HG02884 (cell line): ENCODE measurements around the gene MPZL1.
"Not testable (repeated sequence)": the region's sequence is repeated elsewhere in the genome, so short reads cannot be mapped to it uniquely, and the experiment has no call there.

Experiments
- ATAC-seq: cut with Tn5 transposase; IDR thresholded peaks from one replicate; pipeline ENCODE4 v1.9.1; 2021; ENCODE audit warnings: mild to moderate bottlenecking, moderate library complexity; ENCODE audit not compliant: unreplicated experiment

MPZL1 gene

GRCh38 chr1:167803358-167804207 lies 81.8 kb downstream of the MPZL1 start:
- peak; percentile 92 for ATAC-seq

GRCh38 chr1:167805041-167805556 lies 83.3 kb downstream of the MPZL1 start:
- ATAC-seq, result no peak

DNA sequence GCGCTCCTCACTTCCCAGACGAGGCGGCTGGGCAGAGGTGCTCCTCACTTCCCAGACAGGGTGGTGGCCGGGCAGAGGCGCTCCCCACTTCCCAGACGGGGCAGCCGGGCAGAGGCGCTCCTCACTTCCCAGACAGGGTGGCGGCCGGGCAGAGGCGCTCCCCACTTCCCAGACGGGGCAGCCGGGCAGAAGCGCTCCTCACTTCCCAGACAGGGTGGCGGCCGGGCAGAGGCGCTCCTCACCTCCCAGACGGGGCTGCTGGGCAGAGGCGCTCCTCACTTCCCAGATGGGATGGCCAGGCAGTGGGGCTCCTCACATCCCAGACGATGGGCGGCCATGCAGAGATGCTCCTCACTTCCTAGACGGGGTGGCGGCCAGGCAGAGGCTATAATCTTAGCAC lies 84.5 kb downstream of the MPZL1 start:
- not testable (repeated sequence) for ATAC-seq

- not testable (repeated sequence) for ATAC-seq
Observed at GRCh38 chr1:167806676-167807075, 84.9 kb downstream of the MPZL1 start.

DNA sequence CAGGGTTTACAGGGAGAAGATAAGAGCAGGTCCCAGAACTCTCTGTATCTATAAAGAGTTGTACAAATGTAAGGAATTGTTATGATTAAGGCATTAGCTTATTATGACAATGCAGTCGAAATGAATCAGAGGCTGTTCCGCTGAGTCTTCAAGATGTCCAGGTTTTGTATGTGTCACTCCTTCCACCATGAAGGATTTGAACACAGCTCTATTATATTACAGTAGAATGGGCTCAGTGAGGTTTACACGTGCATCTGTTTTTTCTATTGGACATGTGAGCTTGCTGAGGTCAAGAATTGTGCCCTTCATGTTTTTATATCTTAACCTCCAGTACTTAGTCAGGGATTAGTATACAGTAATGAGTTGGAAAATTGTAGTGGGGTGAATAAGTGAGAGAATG lies 86.3 kb downstream of the MPZL1 start:
- no peak for ATAC-seq

DNA sequence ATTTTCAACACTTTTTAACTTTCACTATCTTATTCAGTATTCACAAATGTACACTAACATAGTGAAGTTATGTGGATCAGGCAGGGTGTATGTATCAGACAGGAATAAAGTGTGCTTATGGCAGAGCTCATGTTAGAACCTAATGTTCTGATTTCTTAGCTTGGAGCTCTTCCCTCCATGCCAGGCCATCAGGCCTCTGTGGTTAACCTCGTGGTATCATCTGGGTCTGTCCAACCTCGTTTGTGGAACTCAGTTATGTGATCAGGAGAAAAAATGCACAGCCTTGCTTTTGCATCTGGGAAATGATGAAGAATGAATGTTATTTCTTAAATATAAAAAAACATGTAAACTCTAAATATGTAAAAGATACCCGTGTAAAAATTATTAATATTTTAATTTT lies 86.9 kb downstream of the MPZL1 start:
- ATAC-seq, result no peak

GRCh38 chr1:167812972-167813371 lies 91.2 kb downstream of the MPZL1 start:
- ATAC-seq, result no peak

- ATAC-seq, result no peak
Observed at GRCh38 chr1:167815650-167816049, 93.9 kb downstream of the MPZL1 start.

- ATAC-seq, result peak; percentile 60
Observed at GRCh38 chr1:167819849-167820683, 98.3 kb downstream of the MPZL1 start.

DNA sequence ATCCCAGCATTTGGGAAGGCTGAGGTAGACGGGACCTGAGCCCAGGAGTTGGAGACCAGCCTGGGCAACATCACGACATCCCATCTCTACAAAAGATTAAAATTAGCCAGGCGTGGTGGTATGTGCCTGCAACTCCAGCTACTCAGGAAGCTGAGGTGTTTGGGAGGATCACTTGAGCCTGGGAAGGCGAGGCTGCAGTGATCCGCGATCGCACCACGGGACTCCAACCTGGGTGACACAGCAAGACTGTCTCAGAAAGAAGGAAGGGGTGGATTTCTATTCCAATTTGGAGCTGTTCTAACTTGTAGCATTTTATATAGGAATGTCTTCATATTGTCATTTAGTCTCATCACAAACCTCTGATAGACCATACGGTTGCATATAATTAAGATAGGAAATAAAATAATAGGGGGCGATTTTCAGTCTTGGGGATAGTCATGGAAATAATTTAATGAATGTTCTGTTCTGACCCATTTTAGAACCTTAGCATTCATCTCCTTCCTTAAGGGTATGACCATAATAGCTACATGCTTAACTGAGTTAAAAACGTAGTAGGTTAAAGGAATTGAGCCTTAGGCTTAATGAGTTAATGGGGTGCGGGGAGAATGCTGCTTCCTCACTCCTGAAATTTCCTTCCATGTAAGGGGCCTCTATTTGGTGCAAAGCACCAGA lies 99.0 kb downstream of the MPZL1 start:
- no peak for ATAC-seq

- ATAC-seq, result no peak
Observed at GRCh38 chr1:167821356-167821685, 99.5 kb downstream of the MPZL1 start.

DNA sequence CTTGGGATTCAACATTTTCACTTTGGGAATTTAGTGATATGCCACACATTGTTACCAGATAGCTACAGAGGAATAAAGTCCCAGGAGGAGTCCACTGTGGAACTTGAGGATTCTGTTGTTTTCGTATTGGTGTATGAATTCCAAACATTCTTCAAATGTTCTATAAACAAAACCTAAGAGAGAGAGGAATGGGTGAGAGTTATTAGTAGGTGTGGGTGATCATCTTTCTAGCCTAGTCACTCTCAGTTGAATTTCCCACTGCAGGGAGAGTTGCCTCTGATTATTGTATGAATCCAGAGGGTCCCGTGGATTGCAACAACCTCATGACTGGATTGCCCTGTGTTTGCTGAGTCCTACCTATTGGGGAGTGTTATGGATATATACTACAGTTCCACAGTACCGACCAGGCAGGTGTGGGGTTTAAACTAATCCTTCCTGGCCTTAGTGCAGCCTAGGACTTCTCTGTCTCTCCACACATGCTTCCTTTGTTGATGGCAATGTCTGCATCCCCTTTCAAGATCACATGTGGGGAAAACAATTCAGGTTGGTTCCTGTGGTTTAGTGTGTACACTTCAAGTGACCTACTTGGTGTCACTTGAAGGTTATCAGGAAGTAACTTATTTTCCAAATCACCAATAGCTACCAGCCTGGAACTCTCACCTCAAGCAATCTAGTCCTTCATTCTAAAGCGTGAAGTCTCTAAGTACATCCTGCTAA lies 100.3 kb downstream of the MPZL1 start:
- ATAC-seq, result no peak

GRCh38 chr1:167824163-167824794 lies 102.5 kb downstream of the MPZL1 start:
- no peak for ATAC-seq

GRCh38 chr1:167825419-167826079 lies 103.8 kb downstream of the MPZL1 start:
- no peak for ATAC-seq

DNA sequence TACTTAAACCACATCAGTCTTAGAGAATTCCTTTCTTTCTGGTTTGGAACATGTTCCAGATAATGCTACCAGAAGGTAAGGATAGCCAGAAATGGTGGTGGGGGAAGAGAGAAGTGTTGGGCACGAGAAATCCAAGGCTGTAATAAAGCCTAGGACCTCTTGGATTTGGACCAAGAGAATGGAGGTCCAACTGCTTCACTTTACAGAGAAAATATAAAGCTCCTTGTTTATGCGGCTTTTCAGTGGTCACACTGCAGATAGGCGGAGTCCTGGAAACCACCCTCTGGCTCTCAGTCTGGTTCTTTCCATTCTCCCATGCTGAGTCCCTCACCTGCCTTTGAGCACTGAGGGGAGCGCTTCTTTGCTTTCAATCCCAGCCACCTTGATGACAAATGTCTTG lies 104.3 kb downstream of the MPZL1 start:
- no peak for ATAC-seq

DNA sequence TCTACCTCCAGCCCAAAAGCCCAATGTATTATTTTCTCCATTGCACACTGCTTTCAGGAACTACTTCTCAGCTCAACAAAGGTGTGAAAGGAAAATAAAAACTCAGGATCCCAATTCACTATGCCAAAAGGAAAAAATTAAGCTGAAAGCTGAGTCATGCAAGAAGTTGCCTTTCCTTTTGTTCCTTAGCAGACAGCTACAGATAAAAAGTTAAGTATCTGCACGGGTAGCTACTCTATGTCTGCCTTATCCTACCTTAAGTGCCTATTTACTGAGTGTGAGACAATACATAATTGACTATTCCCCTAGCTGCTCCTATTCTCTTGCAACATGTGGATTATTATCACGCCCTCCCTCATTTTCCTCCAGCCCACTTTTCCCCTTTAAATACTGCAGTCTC lies 108.1 kb downstream of the MPZL1 start:
- ATAC-seq, result no peak

GRCh38 chr1:167830668-167831067 lies 108.9 kb downstream of the MPZL1 start:
- not testable (repeated sequence) for ATAC-seq

DNA sequence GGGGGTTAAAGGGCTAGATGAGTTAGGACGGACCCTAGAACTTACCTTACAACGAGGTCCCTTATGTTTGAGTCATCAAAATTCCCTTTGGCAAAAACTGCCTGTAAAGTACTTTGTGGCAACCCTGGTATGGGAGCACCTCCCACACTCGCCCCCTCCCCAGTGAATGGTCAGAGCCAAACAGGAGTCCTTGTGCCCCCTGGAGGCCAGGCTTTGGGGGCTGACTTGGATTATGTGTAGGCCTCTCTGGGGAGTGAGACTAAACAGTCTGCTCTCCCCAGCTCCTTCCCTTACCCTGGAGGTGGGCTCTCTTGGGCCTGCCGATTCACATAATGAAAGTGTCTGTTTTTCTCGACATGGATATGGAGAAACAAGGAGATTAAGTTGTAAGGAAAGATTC lies 110.9 kb downstream of the MPZL1 start:
- no peak for ATAC-seq

DNA sequence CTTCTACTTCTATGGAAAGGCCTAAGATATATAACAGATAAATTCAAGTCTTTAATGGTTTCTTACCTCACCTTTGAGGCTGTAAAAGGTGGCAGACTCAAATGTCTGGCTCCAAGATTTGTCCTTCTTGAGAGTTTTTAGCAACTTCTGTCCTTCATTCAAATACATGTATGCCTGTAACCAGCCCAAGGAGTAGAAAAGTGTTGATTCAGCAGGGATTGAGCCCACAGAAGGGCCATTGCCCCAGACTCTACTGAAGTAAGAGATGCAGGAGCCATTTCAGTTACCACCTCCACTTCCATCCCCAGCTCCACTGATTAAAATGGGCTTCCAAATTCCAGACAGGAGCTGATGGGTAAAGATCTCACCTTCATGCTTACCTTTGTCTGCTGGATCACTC lies 112.1 kb downstream of the MPZL1 start:
- no peak for ATAC-seq

DNA sequence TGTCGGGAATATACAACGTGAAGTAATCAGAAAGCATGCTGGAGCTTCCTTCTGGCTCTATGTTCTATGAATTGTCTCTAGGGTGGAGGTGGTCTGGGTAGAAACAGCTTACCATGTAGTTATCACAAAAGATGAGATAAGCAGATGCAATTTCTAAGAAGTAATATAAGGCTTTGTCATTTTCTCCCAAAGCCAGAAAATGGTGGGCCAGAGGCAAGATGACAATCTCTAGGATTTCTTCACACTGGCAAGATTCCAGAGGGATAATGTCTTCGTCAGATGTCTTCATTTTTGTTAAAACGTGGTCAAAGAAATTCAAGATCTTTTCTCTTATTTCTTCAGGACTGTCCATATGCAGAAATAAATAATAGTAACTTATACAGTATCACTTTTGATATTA lies 114.4 kb downstream of the MPZL1 start:
- no peak for ATAC-seq
